GM18867 (cell line): ENCODE data around the gene SAP30.

Source experiments
- ATAC-seq: cut with Tn5 transposase; IDR thresholded peaks from one replicate; pipeline ENCODE4 v1.9.1; 2021; ENCODE audit warnings: mild to moderate bottlenecking, moderate library complexity; ENCODE audit not compliant: unreplicated experiment

Gene SAP30, protein sequence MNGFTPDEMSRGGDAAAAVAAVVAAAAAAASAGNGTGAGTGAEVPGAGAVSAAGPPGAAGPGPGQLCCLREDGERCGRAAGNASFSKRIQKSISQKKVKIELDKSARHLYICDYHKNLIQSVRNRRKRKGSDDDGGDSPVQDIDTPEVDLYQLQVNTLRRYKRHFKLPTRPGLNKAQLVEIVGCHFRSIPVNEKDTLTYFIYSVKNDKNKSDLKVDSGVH

DNA sequence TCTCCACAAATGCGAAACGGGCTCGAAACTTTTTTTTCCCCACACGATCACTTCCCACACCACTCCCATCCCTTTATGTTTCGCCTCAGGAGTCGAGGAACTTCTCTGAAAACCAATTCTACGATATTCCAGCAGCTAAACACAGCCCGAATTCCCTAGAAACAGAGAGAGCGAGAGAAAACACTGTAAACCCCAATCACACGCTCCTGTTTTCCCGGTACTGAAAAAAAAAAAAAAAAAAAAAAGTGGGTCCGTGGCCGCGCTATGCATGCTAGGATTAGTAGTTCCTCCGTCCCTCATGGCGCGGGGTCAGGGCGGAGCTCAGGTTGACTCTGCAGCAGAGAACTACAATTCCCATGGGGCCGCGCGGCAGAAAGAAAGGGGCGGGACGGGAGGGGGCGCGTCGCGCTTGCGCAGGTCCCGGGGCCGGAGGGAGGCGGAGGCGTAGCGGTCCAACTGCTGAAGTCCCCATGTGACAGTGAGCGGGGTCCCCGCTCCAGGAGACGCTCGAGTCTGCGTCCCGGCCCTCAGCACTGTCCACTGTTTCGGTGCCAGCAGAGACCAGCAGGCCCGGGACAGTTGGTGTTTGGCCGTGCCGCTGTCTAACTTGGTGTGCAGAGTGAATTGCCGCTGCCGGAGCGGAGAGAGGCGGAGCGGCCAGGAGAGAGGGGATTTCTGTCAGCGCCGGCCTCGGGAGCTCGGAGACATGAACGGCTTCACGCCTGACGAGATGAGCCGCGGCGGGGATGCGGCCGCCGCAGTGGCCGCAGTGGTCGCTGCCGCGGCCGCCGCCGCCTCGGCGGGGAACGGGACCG lies at the start of gene SAP30:
SAP30 (plus strand) TSS at position 478 of the 815 bp plus-strand sequence; CDS start at position 707, 229 bp downstream.
- peak; percentile 69 for ATAC-seq

DNA sequence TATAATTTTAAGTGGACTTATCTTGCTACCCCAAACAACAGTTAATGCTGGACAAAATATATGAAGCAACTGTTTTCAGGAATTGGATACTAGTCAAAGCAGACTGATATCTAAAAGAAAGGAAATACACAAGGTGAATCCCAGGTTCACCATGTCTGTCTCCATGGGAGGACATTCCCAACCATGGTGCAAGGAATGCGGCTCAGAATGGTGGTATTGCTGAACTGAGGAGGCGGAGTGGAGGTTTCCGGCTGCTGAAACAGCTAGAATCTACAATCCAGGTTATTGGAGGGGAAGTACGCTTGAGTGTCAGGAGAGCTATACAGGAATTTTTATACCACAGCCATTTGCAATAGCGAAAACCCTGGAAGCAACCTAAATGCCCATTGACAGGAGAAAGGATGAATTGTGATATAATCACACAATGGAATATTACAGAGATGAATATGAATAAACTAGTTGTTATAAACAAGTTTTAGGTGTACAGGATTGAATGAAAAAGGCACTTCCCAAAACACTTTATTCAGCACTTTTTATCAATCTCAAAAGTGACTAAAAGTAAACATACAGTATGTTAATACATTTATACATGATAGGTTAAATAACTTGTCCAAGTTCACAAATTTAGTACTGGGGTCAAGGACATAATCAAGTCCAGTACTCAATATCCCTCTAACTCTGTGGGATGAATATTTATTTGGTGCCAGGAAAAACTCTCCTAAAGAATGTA lies 45.6 kb upstream of the SAP30 start:
- ATAC-seq, result no peak

DNA sequence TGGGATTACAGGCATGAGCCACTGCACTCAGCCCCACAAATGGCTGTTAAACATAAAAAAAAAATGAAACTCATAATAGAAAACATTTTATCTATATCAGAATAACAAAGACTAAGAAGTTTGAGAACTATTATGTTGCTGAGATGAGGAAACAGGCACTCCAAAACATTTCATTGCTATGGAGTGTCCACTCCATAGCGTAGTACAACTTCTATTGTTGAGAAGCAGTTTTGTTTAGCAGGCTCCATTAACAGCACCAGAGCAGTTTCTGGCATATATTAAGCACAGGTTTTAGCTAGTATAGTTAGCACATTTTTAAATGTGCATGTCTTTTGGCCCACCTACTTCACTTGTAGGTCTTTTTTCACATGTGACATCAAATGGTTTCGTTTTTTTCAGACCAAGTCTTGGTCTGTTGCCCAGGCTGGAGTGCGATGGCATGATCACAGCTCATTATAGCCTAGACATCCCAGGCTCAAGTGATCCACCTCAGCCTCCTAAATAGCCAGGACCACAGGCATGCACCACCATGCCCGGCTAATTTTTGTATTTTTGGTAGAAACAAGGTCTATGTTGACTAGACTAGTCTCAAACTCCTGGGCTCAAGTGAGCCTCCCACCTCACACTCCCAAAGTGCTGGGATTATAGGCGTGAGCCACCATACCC lies 42.4 kb upstream of the SAP30 start:
- no peak for ATAC-seq

DNA sequence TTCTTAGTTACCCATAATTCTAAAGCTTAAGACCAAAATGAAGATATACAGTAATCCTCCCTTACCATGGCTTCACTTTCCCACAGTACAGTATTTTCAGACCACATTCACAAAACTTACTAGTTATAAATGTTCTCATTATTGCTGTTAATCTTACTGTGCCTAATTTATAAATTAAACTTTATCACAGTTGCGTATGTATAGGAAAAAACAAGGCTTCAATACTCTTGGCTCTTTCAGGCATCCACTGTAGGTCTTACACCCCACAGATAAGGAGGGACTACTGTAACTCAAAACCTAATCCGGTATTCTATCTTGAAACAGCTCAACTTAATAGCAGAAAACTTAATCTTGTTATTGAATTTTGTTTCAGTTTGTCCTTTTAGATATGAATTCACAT lies 40.2 kb upstream of the SAP30 start:
- ATAC-seq, result no peak

DNA sequence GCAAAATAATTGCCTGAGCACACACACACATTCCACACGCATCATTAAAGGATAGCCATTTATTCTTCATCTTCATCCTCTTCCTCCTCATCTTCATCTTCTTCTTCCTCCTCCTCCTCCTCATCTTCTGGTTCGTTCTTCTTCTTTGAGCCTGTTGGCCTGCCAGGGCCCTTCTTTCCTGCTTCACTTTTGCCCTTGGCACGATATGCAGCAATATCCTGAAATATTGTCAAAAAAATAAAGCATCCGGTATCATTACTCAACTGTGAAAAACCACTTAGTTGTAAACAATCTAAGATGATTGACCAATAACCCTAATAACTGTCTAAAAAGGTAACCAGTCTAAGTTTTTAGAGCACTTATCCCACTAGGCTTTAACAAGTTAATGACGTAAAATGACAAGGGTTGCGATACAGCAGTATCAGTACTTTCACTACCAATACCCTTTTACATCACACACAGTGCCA lies 38.7 kb upstream of the SAP30 start:
- no peak for ATAC-seq

DNA sequence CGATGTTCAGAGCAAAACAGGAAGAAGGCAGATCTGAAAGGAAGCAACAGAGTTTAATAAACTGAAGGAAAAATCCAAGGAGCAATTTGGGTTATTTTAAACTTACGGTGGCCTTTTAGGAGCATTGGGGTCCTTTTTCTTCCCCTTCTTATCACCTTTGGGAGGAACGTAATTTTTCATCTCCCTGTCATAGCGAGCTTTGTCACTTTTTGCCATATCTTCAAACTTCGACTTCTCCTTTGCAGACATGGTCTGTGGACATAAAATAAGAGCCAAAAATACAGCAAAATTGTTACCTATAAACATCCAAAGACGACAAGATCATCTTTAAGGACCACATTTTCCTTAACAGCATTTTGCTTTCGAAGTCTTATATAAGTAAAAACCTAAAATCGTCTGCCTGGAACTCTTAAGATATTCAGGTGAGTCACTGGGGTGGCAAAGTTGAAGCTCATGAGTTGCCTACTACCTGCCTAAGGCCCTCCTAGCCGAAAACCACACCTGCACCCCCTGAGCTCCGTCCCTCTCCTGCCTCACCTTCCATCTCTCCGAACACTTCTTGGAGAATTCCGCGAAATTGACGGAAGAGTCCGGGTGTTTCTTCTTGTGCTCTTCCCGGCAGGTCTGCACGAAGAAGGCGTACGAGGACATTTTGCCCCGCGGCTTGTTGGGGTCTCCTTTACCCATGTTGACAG lies 37.6 kb upstream of the SAP30 start:
- ATAC-seq, result no peak

DNA sequence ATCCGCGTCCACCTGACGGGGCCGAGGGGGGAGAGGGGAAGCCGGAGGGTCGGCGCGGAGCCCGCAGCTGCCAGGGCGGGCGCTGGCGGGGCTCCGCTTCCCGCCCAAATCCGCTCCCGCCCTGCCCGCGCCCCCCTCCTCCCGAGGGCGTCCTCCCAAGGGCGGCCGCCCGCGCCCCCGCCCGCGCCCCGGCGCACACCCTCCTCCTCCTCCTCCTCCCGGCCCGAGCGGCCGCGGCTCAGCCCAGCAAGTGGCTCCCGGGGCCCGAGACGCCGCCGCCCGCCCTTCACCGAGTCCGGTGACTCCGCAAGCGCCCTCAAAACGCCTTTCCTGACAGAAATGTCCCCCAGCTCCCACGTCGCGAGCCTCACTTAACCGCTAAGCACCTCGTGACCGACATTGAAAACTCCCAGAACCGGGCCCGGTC lies 37.1 kb upstream of the SAP30 start:
- peak; percentile 0 for ATAC-seq

DNA sequence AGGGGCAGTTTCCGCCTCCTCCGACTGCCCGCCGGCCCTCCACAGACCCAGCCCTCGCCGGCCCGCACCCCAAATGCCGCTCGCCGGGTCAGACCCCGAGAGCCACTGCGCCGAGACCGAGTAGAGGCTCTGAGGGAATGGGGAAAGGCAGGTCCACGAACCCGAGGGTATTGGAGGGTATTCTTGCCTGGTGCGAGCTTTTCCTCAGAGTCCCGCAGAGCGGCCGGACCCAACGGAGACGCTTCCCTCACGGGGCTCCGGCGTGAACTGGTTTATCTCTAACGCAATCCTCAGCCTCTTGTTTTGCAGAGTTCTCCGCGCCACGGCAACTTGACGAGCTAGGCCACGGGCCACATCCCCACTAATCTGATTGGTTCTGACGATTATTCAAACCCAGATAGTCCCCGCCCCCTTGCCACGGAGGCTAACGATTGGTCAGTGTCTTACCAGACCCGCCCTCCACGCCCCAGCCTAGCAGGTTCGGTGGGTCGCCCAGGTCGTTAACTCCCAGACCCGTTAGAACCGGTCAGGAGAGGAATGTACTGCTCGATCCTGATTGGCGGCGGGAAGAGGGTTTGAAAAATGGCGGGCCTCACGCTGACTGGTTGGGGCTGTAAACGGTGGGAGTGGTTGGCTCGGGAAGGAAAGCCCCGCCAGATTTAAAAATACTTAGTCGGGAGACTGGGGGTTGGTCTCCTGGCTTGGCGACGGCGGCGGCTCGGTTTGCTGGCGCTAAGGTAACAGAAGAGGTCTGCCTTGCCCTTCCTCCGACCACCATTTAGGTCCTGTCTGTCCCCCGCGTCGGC lies 36.5 kb upstream of the SAP30 start, which contains the start of gene HMGB2:
HMGB2 (minus strand) TSS at position 274 of the 806 bp plus-strand sequence. CDS start 709 bp downstream, outside the sequence.
- peak; percentile 93 for ATAC-seq

DNA sequence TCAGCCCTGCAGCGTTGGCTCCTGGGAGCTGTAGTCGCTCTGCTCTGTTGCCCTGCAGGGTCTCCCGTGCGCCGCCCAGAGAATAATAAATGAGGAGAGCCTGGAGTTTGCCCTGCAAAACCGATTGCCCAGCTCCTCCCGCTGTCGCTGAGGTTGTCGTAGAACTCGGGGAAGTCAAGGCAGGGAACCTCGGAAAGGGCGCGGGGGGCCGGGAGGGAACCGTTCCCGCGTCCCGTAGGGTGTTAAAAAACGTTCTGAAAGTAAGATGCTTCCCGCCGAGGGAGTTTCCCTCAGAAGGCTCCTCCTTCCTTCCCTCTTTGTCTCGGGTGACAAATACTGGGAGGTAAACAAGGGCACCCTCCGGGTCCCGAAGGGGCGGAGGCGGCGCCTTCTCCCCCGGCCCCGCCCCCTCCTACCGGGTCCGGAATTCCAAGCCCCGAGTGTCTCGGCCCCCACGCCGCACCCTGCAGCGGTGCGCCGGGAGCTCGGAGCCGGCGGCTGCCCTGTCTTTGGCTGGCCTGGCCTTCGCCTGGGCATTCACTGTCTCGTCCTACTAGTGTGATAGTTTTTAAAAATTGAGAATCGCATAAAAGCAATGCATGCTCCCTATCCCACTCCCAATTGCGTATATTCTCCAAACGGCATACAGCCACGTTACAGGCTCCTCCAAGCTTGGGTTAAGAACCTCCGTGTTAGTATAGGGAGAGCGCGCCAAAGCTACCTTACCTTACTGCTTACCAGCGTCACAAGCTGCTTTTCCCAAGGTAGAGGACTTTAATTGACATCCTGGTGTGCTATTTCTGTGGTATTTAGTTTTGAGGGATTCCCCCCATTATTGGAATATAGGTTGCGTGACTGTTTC lies 35.6 kb upstream of the SAP30 start:
- peak; percentile 23 for ATAC-seq

DNA sequence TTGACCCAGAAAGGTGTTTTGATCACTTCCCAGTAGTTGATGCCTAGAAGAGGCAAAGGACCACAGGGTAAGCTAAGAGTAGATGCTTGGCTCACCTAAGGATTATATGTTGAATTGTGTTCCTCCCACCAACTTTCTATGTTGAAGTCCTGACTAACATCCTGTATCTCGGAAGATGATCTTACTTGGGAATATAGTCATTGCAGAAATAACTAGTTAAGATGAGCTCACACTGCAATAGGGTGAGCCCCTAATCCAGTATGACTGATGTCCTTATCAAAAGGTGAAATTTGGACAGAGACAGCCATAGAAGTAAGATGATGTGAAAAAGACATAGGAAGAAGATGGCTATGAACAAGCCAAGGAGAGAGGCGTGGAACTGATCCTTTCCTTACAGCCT lies 33.3 kb upstream of the SAP30 start:
- ATAC-seq, result no peak

DNA sequence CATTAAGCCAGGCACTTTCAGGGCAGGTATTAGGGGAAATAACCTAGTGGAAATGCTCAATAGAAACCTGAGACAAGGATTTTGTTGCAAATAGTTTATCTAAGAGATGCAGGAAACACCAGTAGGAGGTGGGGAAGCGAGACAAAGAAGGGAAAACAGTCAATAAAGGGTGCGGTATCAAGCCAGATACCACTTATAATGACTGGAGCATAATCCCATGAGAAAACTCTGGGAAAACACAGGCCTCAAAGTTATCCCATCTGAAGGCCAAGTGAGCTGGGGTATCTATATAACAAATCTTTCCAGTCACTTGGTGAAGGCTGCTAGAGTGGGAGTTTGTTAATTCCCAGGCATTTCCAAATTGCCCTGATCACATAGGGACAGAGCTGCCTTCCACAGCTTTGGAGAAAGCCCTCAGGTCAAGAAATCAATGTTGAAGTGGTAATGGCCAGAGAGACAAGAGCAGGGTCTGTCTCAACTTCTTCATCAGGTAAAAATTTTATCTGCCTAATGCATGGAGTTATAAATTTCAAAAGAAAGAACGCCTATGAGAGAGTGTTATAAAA lies 26.8 kb upstream of the SAP30 start:
- ATAC-seq, result no peak

DNA sequence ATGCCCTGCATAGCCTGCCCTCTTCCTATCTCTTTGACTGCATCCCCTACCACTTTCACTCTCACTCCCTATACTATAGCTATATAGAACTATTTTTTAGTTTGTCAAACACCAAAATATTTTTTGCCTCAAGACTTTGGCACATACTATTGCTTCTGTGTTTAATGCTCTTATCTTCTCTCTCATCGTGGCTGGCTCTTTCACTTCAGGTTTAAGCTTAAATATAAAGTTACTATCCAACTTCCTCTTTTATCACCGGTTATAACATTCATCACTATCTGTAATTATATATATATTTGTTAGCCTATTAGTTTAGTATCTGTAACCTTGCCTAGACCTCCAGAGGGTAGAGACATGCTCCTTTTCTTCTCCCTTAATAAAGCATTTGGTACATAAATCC lies 25.1 kb upstream of the SAP30 start:
- no peak for ATAC-seq

DNA sequence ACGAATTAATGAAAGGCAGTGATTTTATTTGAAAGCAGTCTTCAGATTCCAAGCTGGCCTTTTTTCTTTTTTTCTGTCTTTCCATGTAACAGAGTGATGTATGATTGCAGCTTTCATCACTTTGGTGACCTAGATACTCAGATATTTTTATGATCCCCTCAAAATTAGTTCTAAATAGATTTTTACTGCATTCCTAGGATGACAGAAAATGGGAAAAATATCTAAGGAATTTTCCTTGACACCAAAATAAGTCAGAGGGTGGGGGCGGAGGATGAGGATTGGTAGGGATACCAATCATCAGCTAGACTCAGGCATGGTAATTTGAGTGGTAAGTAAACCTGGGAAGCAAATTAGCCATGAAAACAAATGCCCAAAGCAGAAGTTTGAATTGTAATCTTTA lies 24.7 kb upstream of the SAP30 start:
- ATAC-seq, result no peak

DNA sequence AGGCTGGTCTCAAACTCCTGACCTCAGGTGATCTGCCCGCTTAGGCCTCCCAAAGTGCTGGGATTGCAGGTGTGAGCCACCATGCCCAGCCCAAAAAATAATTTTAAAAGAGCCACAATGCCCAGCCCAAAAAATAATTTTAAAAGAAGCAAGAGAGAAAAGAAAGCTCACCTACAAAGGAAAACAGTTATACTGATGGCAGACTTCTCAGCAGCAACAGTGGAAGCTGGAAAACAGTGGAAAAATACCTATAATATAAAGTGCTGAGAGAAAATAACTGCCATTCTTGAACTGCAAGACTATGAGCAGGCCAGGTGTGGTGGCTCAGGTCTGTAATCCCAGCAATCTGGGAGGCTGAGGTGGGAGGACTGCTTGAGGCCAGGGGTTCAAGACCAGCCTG lies 23.3 kb upstream of the SAP30 start:
- ATAC-seq, result no peak

DNA sequence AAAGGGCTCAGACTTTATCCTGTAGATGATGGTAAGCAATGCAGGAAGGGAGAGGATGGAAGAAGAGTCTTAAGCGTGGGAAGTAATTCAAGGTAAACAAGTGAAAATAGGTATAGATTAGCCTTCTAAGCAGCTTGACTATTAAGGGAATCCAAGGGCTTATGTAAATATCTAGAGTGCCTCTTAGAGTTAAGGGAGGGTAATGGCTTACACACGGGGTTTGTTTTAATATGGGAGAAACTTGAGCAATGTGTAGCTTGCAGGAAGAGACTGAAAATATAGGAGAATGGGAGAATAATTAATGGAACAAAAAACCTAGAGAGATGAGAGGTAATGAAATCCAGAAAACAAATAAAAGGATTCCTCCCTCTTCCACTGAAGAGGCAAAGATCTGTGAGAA lies 12.8 kb upstream of the SAP30 start:
- no peak for ATAC-seq

DNA sequence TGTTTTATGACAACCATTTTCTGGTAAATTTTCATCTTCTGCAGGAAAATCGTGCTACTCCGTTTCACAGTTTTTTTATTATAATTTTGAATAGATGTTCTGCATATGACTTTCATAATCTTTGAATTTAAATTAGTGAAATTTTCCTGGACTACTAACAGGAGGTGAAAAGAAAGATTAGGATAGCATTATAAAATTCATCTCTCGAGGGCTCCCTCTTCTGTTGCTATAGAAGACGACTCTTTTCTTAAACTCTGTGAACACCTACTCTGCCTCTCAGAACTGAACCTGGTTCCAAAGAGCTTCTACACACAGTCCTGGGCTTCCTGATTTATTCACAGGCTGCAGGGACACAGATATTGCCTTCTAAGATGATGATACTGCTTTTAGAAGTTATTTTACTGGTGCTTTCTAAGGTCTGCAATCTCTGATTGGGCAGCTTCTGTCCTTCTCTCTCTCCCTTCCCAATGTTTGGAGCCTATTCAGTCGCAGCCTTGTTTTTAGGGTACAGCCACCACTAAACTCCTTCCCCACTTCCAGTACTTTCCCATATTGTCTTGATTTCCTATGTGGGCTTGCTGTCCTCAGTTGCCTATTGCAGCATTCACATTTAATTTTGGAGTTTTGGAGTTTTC lies 10.1 kb upstream of the SAP30 start:
- ATAC-seq, result peak; percentile 41

DNA sequence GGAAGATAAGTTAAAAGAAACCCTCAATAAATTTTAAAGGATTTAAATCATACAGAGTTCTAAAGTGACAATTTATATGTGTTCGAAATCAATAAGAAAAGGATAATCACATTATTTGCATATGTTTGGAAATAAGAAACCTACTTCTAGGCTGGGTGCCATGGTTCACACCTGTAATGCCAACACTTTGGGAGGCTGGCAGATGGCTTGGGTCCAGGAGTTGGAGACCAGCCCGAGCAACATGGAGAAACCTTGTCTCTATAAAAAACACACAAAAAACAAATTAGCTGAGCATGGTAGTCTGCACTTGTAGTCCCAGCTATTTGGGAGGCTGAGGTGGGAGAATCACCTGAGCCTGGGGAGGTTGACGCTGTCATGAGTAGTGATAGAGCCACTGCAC lies 8.1 kb upstream of the SAP30 start:
- no peak for ATAC-seq
